HPDE6-E6E7 (cell line): ENCODE data around the gene DNASE1L3.
A peak's percentile ranks its signal among the peaks of the same experiment; 100 is the strongest.
"Not testable (repeated sequence)": the region's sequence is repeated elsewhere in the genome, so short reads cannot be mapped to it uniquely, and the experiment has no call there.

Experiments
- DNase-seq: peaks from one replicate; pipeline ENCODE4 v3.0.0; 2011; ENCODE audit warnings: missing footprints; ENCODE audit errors: extremely low spot score

DNASE1L3 gene

GRCh38 chr3:58235970-58236369 is 25.2 kb upstream of the DNASE1L3 start:
- no peak for DNase-seq

GRCh38 chr3:58234516-58234931 is 23.8 kb upstream of the DNASE1L3 start:
- DNase-seq, result no peak

GRCh38 chr3:58231666-58232065 is 20.9 kb upstream of the DNASE1L3 start:
- no peak for DNase-seq

DNA sequence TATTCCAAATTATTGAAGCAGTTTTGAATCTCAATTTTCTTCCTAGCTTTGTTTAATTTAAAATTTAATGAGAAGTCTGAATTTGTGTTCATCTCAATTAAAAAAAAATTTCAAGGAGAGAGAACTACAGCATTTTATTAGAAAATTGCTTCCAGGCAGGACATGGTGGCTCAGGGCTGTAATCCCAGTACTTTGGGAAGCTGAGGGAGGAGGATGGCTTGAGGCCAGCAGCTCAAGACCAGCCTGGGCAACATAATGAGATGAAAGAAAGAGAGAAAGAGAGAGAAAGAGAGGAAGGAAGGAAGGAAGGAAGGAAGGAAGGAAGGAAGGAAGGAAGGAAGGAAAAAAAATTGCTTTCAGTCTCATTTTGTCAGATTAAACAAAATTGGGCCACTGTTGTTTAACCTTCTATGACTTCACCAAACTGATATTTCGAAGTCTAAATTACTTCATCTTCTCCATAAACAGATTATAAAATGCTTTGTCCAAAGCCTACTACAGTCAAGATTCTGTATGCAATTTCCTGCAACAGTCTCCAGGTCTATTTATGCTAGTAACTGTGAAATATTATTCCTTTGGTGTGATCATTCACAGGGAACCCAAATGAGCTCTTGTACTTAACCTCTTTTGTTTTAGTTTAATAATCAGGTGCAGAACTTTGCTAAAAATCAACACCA is 20.2 kb upstream of the DNASE1L3 start:
- DNase-seq, result no peak

DNA sequence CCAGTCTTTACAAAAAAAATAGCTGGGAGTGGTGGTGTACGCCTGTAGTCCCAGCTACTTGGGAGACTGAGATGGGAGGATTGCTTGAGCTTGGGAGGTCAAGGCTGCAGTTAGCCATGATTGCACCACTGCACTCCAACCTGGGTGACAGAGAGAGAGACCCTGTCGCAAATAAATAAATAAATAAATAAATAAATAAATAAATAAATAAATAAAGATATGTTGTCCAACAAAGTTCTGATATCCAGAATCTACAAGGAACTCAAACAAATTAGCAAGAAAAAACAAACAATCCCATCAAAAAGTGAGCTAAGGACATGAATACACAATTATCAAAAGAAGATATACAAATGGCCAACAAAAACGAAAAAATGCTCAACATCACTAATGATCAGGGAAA is 17.2 kb upstream of the DNASE1L3 start:
- not testable (repeated sequence) for DNase-seq

DNA sequence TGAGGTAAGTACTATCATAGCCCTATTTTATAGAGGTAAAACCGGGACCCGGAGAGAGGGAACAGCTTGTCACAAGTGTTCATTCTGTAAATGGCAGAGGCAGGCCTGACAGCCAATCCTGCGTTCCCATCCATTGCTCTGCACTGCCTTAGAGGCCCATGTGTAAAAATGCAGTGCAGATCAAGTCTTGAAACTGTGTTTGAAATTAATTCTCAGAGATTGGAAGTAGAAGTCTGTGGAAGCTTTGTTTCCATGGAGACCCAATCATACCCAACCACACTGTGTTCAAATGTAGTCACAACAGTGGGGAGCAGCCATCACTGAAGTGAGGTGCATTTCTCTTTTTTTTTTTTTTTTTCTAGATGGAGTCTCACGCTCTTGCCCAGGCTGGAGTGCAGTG is 13.1 kb upstream of the DNASE1L3 start:
- DNase-seq, result no peak

- no peak for DNase-seq
These were observed 11.5 kb upstream of the DNASE1L3 start for GRCh38 chr3:58222161-58222724.

DNA sequence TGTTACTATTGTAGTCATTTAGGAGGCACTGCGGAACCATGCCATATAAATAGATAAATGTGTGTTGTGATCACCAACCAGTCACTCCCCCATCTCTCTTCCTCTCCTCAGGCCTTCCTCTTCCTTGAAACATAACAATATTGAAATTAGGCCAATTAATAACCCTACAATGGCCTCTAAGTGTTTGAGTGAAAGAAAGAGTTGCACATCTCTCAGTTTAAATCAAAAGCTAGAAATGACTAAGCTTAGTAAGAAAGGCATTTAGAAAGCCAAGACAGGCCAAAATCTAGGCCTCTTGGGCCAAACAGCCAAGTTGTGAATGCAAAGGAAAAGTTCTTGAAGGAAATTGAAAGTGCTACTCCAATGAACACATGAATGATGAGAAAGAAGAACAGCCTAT is 8.1 kb upstream of the DNASE1L3 start:
- DNase-seq, result no peak

DNA sequence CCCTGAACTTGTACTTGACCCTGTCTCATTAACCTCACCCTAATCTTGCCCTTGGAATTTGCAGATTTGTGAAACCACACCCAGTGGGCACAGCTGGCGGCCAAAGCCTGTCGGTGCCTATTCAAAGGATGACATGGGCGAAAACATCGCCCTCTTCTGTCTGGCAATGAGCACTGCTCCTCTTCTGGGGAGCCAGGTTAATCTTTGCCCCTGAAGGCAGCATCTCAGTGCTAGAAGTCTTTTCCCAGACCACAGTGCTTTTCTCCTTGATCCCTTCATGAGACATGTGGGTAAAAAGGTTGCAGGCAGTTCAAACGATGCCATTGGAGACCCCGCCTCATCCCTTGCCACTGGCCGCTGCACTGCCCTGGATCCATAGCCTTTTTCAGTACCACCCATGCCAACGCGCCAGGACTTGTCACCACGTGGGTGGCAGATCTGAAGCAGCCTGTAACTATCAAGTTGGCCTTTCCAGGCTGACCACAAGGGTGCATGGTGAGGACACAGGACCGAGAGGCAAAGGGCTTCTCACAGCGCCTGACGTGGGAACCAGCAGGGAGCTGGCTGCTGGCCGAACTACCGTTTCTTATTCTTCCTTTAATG is 6.5 kb upstream of the DNASE1L3 start:
- peak; percentile 32 for DNase-seq

DNA sequence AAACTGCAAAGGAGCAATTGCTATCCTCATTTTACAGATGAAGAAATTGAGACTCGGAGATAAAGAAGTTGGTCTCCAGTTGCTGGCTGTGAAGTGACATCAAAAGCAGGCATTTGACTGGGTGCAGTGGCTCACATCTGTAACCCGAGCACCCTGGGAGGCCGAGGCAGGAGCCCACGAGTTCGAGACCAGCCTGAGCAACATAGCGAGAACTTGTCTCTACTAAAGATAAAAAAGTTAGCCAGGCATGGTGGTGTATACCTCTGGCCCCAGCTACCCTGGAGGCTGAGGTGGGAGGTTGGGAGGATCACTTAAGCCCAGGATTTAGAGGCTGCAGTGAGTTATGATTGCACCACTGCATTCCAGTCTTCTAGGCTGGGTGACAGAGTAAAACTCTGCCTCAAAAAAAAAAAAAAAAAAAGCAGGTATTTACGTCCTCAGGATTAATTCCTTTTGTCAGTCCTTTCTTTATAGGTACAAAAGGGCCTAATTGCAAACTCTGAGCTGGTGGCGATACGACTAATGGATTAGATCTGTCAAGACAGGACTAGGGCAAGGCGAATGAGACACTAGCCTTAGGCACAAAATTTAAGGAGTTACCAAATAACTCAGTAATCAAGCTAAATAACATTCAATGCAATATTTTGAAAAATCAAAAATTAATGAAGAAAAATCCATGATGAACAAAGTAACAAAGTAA is 5.9 kb upstream of the DNASE1L3 start:
- DNase-seq, result no peak

- DNase-seq, result no peak
These were observed 4.7 kb upstream of the DNASE1L3 start for GRCh38 chr3:58215317-58216025.

DNA sequence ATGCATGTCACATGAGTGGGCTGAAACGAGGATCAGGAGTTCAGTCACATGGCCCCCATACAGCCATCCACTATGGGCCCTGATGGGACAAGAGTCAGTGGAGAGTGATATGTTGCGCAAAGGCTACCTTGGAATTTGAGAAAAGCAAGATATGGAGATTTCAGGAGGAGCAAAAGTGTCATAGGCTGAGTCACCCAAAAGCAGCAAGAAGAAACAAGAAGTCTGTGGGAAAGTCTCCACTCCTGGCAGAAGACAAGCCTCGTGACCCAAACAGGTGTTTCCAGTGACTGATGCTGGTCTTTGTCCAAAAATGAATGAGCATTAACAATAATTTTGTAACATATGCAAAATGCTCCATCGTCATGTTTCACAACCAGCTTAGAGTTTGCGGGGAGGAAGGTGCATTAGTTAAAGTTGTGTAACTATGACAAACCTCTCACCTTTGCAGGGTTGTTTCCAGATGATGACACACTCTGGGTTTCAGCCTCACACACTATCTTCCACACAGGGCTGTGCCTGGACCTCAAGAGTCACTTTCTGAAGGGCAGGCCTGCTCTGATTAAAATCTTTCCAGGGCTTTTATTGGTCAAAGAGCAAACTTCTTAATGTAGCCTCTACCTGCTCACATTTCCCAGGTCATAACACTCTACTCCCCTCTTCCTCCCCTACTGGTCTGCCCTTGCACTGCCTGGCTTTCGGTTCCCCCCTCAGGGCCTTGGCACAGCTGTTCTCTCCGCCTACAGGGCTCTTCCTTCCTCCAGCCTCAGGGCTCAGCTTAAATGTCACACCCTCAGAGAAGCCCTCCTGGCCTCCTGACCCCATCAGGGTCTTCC is 3.9 kb upstream of the DNASE1L3 start:
- peak; percentile 33 for DNase-seq

- no peak for DNase-seq
These were observed 839 bp downstream of the DNASE1L3 start for GRCh38 chr3:58209933-58210332.

DNA sequence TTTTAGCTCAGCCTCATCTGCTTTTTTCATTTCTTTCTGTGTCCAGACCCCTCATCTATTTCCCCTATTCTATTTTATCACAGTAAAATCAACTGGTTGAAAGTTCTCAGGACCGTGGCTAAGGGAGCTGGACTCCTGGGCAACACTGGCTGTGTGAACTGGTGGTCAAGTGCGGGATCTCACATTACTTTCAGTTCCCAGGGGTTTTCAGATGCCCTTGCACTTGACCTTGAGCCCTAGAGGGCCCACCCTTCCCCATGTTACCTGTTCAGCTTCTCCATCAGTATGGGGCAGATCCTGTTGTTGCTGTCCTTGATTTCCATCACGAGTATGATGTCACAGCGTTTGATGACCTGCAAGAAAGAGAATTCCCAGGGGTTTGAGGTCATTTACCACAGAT is 2.8 kb downstream of the DNASE1L3 start:
- DNase-seq, result no peak

GRCh38 chr3:58206406-58207011 is 4.3 kb downstream of the DNASE1L3 start:
- no peak for DNase-seq

DNA sequence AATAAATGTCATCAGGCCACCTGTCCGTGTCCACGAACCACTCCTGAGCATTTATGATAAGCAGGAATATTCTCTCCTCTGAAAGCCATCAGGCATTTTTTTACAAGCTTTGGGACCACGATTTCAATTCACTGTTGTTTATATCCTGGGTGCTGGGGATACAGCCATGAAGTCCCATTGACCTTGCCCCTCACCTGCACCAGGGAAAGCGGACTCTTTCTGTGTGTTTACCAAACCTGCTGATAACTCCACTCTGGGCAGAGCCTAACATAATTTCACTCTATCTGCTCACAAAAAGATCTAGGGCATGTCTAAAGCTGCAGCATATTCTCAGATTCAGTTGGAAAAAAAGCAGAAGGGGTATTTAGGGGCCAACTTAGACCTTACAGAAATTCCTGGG is 4.8 kb downstream of the DNASE1L3 start:
- no peak for DNase-seq

GRCh38 chr3:58204720-58205119 is 6.1 kb downstream of the DNASE1L3 start:
- no peak for DNase-seq

GRCh38 chr3:58203541-58203940 is 7.2 kb downstream of the DNASE1L3 start:
- DNase-seq, result no peak

- DNase-seq, result no peak
These were observed 7.8 kb downstream of the DNASE1L3 start for GRCh38 chr3:58202917-58203360.

DNA sequence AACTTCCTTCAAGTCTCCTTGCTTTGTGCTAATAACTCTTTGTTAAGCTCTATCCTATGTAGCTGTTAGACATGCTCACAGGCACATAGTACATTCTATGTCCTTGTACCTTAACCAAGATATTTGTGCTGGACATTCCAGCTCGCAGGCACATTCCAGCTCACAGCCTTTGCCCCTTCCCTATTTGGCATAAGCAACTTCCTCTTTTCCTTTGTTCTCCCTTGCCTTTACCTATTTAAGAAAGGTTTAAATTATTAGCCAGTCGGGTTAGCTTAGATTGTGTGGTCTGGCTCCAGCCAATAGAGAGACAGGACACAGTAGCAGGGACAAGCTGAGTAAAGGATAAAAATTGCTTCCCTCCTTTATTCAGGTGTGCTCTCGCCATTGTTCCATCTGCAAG is 9.3 kb downstream of the DNASE1L3 start:
- not testable (repeated sequence) for DNase-seq
